ENCODE results near the gene FAM120B. TPM values are rescaled to one million over a fixed set of nuclear protein-coding genes. Genes with fewer than 3 reads are reported as not detected.
"Not testable (repeated sequence)": the region's sequence is repeated elsewhere in the genome, so short reads cannot be mapped to it uniquely, and the experiment has no call there.

The FAM120B gene, protein sequence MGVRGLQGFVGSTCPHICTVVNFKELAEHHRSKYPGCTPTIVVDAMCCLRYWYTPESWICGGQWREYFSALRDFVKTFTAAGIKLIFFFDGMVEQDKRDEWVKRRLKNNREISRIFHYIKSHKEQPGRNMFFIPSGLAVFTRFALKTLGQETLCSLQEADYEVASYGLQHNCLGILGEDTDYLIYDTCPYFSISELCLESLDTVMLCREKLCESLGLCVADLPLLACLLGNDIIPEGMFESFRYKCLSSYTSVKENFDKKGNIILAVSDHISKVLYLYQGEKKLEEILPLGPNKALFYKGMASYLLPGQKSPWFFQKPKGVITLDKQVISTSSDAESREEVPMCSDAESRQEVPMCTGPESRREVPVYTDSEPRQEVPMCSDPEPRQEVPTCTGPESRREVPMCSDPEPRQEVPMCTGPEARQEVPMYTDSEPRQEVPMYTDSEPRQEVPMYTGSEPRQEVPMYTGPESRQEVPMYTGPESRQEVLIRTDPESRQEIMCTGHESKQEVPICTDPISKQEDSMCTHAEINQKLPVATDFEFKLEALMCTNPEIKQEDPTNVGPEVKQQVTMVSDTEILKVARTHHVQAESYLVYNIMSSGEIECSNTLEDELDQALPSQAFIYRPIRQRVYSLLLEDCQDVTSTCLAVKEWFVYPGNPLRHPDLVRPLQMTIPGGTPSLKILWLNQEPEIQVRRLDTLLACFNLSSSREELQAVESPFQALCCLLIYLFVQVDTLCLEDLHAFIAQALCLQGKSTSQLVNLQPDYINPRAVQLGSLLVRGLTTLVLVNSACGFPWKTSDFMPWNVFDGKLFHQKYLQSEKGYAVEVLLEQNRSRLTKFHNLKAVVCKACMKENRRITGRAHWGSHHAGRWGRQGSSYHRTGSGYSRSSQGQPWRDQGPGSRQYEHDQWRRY
- 25.2 and 25.5 TPM in 2 replicates for total RNA-seq

DNA sequence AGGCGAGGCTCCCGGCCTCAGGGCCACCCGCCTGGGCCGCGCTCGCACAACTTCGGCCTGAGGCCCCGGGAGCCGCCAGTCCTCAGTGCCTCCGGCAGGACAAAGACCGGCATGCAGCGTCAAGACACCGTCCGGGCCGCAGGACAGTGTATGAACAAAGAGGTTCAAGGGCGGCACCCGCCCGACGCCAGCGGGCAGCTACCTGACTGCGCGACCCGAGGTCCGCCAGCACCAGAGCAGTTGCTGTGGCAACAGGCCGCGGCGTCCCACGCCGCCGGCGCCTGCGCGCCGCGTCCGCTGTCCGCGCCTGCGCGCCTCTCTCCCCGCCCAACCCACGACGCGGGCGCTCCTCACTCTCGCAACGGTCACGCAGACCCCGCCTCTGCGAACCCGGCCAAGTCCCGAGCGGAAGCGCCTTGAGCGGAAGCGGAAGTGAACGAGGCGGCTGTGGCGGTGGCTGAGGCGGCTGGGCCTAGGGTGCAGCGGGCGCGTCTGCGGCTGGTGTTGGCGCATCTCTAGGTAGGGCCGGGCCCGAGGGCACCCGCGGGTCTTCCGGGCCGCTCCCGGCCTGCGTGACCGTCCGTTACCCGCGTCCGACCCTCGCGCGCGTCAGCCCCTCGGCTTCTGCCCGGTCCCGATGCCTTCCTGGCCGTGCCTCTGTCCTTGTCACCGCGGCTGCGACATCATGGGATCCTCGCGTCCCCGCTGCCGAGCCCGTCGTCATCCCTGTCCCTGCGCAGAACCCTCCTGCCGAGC lies at the start of gene FAM120B:
FAM120B (plus strand) TSS at position 435 of the 756 bp plus-strand sequence. CDS start 10,633 bp downstream, outside the sequence.
- intact Hi-C loops (cut with micrococcal nuclease) = loop anchor here (1.0 to 5.0 kb wide), 5 partner anchors 14 to 604 kb away; partner anchors contain the start of genes C6orf120, TBP and WDR27

DNA sequence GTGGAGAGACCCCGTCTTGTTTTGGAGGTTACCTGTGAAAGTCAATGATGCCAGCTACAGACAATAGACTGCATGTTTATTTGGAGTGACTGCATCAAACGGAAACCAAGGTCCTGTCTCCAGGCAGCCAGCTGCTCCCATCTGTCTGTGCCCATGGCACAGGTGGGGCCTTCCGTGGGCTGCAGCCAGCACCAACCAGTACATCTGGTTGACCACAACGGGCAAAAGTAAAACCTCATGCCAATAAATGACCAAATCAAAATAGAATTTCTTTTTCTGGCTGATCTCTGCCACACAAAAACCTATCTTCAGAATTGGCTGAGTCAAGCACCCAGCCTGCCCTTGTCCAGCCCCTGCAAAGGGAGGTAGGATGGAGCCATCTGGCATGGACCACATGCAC lies 49.2 kb upstream of the FAM120B start:
- intact Hi-C loops (cut with micrococcal nuclease) = no loop called here

DNA sequence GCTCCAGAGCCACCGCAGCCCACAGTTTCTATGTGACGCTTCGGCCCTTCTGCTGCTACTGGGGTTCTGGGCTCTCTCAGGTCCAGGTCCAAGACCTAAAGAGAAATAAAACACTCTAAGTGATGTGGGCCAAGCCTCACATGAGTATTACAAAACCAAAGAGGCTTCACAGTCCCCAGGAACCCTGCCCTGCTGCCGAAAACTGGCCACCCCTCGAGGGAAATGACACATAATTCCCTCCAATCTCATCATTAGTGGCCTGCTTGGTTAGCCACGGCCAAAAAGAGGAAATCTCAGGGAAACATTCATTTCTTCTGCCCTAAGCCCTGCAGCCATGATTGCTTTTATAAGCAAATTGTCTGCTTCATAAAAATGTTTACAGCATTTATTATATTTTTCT lies 48.2 kb upstream of the FAM120B start:
- intact Hi-C loops (cut with micrococcal nuclease) = no loop called here

DNA sequence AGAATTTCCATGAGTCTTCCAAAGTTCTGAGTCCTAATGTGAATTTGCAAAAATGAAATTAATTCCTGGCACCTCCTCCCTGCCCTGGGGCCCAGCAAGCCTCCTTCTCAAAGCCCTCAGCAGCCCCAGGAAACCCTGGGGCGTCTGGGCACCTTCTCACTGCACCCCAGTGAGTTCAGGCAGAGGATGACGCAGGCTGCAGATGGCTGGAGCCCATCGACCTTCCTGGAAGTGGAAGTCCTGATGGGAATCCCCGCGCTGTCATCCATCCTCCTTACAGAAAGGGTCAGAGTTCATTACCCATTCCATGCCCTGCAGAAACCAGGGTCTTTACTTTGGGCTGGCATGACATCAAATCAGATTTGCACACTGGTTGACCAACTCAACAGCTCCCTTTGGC lies 47.3 kb upstream of the FAM120B start:
- intact Hi-C loops (cut with micrococcal nuclease) = no loop called here

DNA sequence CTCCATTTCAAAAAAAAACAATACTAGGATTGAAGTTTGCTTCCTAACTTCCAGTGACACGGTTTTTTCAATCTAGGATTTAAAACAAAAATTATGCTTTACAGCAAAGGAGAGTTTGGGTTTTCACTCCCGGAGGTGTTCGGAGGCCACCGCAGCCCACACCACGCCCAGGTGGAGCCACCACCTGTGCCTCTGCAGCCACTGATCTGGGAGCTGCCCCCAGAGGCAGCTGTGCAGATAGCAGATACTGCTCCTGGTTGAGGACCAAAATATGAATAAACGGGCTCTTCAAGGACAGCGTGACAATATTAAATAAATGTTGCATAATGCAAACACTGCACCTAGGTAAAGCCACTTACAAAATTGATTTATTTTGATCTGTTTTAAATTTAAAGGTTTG lies 45.9 kb upstream of the FAM120B start:
- intact Hi-C loops (cut with micrococcal nuclease) = no loop called here

DNA sequence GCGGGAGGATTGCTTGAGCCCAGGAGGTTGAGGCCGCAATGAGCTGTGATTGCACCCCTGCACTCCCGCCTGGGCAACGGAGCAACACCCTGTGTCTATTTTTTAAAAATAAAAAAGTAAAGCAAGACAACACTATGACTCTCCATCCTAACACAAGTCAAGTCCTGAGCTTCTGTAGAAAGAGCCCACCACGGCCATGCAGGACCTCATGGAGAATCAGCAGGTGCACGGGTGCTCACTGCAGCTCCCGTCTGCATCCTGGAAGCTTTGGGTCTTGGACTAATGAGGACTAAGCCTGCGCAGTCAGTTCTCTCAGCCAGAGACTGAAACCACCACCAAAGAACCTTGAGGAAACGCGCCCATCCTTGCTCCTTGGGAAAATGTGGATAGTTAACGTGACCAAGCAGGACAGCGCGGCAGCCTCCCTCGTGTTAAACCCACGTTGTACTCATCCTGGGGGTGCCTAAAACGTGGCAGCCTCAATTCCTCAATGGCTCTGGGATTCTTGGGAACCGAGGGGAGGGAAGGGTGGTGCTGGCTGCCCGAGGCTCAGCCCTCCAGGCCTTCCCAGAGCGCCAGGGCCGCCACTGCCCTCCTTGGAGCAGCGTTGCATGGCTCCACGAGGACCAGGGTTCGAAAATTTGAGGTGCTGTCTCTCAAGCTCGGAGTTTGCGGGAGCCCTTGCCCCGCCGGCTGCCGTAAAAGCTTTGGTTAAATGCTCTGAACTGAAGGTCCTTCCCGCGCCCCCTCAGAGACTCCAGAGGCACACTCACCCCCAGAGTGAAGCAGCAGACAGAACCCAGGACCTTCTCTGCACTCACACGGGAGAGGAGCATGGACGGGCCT lies 44.7 kb upstream of the FAM120B start:
- intact Hi-C loops (cut with micrococcal nuclease) = no loop called here

DNA sequence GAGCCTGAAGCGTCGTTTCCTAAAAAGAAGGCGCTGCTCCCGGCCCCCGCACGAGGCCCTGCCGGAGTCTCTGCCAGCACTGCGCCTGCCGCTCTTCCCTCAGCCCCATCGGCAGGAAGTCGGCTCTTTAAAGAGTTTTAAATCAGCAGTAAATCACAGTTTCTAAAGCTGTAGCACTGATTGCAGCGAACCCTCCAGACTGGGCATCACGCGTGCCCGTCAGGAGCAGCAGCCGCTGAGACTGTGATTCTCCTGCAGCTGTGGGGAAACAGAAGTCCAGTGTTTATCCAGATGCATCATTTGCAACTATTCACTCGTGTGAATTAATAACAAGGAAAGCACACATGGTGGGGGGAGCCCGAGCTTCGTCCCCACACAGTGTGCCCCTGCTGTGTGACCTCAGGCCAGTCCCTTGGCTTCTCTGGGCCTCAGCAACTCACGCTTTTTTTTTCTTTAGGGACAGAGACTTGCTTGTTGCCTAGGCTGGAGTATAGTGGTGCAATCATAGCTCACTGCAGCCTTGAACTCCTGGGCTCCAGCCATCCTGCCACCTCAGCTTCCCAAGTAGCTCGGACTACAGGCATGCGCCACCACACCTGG lies 44.0 kb upstream of the FAM120B start:
- intact Hi-C loops (cut with micrococcal nuclease) = no loop called here

DNA sequence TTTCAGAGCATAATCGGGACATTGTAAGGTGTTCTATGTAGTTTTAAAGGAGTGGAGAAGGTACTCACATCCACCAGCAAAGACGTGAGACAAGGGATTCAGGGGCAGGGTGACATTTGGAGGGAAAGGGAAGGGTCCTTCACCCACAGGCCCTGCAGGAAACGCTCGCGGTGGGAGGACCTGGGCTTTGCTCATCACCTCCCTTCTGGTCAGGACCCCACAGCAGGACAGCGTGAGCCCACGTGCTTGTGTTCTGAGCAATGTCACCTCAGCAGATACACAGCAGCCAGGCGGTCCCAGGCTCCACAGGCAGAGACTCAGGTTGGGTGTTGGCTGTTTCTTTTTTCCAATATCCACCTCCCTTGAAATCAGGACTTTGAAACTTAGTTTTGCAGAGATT lies 43.1 kb upstream of the FAM120B start:
- intact Hi-C loops (cut with micrococcal nuclease) = no loop called here

DNA sequence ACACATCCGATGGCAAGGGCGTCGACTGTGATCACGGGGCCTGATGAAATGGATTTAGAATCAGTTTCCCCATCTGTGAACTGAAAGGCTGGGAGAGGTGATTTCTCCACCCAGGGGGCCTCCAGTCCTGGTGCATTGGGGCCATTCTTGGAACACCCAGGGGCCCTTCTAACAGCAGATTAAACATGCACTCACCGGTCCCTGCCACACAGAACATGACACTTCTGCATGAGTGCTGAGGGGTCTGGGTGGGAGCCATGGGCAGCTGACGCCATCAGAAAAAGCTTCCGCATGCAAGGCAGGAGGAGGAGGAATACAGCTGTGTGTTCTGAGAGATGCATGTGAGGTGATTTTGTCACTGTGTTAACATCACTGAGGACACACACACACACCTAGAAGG lies 42.5 kb upstream of the FAM120B start:
- intact Hi-C loops (cut with micrococcal nuclease) = no loop called here

DNA sequence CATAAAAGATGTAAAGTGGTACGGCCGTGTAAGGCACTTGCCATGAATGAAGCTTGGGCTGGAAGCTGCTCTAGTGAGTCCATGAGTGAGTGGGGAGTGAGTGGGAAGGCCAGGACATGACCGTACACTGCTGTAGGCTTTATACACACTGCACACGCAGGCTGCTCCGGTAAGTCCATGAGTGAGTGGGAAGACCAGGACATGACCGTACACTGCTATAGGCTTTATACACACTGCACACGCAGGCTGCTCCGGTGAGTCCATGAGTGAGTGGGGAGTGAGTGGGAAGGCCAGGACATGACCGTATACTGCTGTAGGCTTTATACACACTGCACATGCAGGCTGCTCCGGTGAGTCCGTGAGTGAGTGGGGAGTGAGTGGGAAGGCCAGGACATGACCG lies 41.9 kb upstream of the FAM120B start:
- intact Hi-C loops (cut with micrococcal nuclease) = not testable (repeated sequence)

DNA sequence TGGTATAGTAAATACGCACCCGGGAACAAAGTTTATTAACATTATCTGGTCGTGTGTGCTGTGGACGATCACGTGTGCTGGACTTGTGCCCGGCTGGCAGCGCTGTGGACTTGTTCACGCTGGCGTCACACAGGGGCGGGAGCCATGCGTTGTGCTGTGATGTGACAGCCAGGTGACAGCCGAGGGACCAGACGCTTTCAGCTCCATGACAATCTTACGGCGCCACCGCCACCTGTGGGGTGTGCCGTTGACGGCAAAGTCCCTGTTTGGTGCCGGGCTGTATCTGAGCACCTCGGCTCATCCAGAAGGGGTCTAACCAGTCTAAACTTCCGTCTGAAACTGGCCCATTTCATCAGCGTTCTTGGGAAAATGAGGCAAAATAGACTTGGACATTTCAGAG lies 40.9 kb upstream of the FAM120B start:
- intact Hi-C loops (cut with micrococcal nuclease) = no loop called here

DNA sequence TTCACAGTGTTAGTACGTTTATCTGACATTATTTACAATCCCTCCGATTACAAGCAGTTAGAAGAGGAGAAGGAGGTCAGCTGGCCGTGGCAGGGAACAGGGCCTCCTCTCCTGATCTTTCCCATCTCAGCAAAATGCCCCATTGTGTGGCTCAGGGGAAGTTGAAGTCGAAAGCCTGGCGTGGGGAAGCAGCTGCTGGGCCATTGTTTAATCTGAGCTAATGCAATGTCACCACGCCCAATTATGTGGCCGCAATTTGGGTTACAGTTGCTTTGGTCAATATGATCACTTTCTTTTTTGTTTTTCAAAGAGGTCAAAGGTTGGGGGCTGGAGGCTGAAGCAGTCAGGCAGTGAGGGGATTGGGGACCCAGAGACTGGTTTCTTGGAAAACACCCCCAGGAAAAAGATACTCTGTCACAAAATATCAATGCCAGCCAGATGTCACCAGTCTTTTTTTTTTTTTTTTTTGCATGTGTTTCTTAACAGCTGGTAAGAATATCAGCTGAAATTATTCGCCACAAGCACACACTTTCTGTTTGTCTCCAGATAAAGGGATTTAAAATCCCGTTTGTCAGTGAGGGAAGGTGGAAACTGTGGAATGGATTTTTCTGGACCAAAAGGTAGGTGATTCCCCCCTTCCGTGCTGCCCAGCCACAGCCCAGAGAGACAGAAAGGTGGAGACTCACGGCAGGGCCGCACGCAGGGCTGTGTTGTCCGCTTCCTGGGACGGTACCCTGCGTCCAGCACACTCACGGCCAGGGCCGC lies 40.3 kb upstream of the FAM120B start:
- intact Hi-C loops (cut with micrococcal nuclease) = no loop called here

DNA sequence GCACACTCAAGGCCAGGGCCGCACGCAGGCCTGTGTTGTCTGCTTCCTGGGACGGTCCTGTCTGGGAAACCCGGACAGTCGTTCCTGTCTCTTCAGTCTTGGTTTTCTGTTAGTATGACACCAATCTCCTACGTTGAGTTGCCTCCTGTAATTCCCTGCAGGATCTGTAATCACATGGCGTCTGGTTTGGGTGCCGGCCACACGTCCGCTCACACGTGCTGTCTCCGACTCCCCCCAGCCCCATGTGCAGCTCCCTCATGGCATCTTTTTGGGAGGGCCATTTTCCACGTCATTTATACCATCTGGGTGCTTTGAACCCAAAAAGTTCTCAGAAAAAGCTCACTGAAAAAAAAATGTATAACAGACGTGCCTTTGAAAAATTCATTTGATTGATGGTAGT lies 38.9 kb upstream of the FAM120B start:
- intact Hi-C loops (cut with micrococcal nuclease) = no loop called here

DNA sequence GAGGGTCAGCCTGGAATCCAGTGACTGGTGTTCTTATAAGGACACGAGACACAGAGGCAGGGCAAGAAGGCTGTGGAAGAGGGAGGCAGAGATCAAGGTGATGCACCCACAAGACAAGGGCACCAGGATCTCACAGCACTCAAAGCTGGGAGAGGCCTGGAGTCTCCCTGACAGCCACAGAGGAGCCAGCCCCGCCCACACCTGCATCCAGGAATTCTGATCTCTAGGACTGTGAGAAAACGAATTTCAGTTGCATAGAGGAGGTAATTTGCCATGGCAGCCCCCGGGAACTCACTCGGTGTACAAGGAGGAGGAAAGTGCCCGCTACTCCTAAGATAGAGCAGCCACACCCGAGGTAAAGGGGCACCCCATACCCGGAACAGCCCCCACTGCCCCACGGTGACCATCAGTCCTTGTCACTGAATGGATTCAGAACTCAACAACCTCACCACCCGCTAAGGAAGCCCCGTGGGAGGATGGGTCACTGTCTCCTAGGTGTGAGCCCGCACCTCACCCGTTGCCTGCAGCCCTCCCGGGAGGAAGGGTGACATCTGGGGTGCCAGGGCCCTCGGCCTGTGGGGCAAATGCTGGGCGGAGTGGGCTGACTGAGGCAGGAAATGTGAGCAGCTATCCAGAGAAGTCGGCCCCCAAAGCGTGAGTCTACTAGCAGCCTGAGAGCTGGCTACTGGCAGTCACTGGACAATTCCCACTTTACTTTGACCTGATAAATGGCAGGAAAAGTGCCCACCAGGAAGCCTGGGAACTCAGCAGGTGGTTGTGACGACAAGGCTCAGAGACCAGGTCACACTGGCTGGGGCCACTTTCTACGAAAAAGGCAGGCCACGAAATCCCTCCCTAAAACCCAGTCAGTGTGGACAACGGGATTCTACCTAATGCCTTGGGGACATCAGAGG lies 38.1 kb upstream of the FAM120B start:
- intact Hi-C loops (cut with micrococcal nuclease) = no loop called here

DNA sequence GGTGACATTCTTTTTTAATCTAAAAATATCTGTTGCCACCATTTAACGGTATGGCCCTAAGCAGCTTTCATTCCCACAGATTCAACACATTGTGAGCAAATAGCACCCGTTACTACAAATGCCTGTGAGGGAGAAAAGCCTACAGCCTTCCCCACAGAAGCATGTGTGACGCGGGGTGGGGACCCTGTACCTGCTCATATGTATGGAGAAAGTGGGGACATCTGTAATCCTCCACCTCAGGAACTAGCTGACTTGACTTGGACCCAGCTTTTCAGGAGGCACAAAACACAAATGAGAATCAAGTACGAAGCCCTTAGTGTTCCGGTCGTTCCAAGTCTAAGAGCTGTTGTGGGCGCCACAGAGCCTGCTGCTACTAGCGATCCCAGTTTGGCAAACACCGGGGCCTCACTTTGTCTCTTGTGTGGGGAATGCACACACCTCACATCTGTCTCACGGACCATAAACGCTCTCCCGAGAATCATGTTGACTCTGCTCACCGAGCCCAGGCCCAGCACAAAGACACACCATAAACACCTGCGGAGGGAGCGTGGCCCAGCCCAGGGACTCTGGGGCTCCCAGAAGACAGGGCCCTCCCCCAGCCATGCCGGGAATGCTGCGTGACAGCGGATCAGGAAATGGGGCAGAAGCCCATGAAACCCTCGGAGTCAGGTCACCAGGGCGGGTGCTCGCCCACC lies 37.3 kb upstream of the FAM120B start:
- intact Hi-C loops (cut with micrococcal nuclease) = no loop called here

DNA sequence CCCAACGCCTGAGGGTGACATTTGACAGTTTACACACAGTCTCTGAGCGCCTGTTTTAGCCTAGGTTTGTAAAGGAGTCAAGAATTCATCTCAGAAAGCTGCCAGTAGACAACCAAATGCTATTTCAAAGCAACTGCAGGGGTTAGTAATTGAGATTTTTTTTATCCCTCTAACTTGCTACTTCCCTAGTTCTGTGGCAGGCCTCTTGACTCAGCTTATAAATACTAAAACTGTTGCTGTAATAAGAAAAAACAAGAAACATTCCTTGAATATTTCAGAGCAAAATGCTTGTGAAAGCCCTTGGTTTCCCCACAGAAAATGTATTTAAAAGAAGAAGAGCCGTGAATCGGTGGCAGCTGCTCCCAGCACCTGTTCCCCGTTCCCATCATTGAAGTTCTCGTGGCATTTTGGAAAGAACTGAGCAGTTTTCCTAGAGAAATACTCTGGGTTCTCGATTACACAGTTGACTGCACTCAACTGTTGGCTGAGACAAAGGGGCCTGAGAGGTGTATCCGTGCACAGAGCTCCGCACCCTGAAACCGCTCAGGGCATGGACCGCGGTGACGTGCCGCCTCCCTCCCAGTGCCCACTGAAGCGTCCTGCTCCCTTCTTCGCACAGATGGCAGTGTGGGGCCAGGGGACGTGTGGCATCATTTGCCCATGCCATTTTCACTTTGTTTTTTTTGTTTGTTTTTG lies 36.6 kb upstream of the FAM120B start:
- intact Hi-C loops (cut with micrococcal nuclease) = loop anchor here (5.0 to 10.0 kb wide), 2 partner anchors 37 to 185 kb away; partner anchors contain the start of gene FAM120B
